ENCODE data around the gene ZNRF1. TPM values are rescaled to one million over a fixed set of nuclear protein-coding genes. Genes with fewer than 3 reads are reported as not detected.

Gene ZNRF1
- total RNA-seq, 1 donor from 2014 or later = 19.5 TPM

- no peak for DNase-seq
These were observed 63.5 kb downstream of the ZNRF1 start for GRCh38 chr16:75062135-75062975.

DNA sequence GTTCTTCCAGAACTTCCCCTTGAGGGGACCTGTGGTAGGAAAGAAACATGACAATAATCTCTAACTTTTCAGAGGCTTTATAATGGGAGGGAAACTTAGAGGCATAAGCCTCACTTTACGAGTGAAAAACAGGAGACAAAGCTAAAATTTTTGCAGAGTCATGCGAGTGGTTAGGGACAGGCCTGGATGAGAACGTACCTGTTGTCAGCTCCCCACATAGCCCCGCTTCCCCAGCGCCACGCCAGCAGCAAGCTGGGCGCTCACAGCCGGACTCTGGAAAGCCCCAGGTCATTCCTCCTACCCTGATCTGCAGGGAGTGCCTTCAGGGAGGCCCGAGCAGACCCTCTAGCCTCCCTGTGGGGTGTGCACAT lies 64.1 kb downstream of the ZNRF1 start:
- DNase-seq = no peak

GRCh38 chr16:75063549-75064088 lies 64.8 kb downstream of the ZNRF1 start:
- DNase-seq = no peak

GRCh38 chr16:75064403-75065148 lies 65.8 kb downstream of the ZNRF1 start:
- no peak for DNase-seq

GRCh38 chr16:75065149-75065505 lies 66.3 kb downstream of the ZNRF1 start:
- DNase-seq = no peak

DNA sequence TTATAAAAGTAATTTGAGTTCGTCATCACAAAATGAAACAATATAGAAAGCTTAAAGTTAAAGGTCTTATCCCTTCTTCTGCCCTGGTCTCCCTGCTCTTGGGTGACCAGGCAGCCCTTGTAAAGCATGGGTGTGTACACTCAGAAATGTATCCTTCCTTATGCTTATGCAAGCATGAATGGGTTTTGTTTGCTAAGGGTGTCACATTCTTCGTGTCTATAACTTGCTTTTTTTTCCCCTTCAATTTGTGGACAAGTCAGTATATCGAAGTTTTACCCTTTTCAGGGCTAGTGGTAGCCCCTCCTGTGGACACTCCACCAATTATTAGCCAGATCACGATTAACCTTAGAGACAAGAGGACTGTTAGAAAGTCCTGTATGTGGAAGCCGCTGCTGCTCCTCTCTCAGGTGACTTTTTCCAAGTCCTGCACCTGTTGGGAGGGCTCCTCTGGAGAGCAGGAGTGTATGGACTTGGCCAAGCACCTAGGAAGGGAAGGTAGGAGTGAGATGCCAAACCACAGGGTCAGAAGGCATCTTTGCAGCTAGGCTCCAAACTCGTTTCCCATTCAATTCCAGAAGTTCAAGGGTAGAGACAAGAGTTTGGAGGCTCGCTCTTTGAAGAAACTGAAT lies 66.8 kb downstream of the ZNRF1 start:
- DNase-seq = no peak

- no peak for DNase-seq
These were observed 68.1 kb downstream of the ZNRF1 start for GRCh38 chr16:75066861-75067447.

DNA sequence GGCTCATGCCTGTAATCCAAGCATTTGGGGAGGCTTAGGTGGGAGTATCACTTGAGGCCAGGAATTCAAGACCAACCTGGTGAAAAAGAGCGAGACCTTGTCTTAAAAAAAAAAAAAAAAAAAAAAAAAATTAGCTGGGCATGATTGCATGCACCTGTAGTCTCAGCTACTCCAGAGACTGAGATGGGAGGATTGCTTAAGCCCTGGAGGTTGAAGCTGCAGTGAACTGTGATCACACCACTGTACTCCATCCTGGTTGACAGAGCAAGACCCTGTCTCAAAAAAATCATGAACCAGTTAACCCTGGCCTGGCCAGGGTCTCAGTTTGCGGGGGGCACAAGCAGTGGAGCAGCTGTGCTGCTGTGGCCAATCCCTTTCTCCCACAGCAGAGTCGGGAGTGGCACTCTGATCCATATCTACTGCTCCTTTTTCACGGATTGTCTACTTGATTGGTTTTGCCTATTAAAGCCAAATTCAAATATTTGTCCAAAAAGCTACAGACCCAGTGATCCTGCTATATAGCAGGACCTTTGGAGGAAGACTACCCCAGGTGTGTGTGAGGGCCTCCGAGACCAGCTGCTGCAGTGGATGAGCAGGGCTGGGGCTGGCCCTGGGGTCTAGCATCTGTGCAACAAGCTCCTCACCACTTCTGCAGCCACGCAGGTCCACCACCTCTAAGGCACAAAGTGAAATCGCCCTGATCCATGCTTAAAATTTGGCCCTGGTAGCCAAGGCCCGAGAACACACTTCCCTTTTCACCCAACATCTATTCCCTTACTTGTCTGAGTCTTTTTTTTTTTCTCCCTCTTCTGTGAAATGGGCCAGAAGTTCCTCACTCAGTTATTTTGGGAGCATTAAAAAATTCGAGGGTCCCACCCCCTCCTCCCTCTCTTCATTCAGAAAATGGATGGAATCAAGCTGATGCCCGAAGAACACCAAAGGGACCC lies 69.5 kb downstream of the ZNRF1 start:
- DNase-seq = no peak

DNA sequence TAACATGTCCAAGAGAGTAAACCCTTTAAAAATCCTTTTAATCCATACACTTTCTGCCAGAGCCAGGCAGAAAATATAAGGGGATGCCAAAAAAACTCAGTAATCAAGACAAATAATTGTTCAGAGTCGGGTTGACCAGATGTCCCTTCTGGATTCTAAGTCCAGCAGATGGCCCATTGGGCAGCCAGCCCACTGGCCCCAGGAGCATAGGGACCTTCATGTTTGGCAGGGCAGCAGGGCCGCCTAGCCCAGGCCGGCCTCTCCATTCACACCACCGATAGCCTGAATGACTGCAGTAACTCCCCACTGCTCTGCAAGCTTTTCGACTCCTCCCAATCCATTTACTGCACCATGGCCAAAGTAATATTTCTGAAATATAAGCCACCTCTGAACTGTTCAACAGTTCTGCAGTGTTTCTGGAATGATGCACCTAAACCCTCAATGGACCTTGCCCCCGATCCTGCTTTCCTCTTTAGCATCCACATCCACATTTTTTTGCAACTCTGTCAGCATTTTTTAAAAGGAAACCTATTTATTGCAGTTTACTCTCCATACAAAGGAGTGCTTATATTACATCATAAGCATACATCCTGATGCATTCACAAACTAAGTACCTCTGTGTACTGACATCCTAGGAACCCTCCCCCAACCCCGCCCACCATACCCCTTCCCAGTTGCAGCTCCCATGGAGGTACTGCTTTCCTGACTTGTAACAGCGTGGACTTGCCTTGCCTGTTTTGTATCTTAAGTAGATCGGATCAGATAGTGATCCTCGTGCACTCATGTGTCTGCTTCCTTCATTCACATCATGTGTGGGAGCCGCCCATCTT lies 71.4 kb downstream of the ZNRF1 start:
- peak; percentile 41 for DNase-seq

- DNase-seq = no peak
These were observed 72.8 kb downstream of the ZNRF1 start for GRCh38 chr16:75071621-75072020.

DNA sequence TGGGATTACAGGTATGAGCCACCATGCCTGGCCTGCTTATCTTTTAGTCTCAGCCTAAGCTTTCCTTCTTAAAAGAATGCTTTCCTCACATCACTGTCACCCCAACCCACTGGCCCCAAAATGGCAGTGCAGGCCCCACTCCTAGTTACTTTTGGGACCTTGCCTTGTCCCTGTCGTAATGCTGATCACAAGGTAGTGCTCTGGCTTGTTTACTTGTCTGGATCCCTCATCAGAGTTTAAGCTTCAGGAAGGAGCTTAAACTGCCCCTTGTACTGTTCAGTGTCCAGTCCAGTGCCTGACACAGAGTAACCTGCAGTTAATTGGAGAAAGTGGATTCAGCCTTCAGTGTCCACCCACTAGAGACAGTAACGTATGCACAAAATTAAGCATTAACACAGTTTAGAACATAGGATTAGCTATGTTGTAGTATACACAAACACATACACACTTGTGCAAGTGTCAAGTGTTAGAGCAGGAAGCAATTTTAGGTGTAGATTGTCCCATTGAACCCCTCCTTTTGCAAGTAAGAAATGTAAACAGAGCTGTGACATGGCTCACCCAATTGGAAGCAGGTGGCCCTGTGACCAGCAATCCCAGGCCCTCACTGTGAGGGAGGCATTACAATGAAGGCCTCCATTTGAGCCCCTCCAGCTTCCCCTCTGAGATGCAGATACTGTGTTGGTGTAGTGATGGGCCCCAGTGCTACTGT lies 73.6 kb downstream of the ZNRF1 start:
- DNase-seq = no peak

GRCh38 chr16:75073545-75074303 lies 74.9 kb downstream of the ZNRF1 start:
- no peak for DNase-seq

DNA sequence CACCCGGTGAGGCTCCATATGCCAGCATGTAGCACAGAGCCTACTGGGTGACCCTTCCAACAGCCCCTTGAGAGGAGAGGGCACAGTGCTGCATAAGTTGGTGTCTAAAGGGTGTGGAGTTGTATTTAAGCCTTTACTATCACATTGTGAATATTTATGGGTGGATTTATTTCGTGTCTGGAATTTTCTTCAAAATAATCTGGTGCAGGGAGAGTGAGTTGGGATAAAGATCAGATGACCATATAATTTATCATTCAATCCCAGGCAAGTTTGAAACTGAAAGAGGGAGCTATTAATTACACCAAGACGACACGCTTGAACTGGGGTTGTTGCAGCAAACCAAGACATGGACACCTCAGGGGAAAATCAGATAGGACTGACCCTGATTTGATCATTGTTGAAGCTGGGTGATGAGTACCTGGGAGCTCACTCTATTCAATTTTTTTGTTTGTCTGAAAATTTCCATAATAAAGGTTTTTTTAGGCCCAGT lies 75.5 kb downstream of the ZNRF1 start:
- no peak for DNase-seq

GRCh38 chr16:75074920-75075687 lies 76.3 kb downstream of the ZNRF1 start:
- no peak for DNase-seq

- no peak for DNase-seq
These were observed 77.0 kb downstream of the ZNRF1 start for GRCh38 chr16:75075688-75076268.

DNA sequence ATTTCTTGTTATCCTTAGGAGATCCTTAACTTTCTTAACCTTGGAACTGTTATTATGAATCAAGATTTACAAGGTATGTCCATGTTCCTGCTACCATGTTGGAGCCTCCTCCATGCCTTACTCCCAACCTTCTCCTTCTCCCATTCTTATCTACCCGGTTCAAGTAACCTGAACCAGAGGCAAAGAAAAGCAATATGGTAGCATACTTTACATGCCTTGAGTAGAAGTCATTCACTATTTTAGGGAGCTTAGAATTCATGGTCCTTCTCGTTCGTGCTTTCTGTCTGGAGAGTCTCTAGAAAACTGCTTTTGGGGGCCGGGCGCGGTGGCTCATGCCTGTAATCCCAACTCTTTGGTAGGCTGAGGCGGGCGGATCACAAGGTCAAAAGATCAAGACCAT lies 80.1 kb downstream of the ZNRF1 start:
- DNase-seq = no peak

DNA sequence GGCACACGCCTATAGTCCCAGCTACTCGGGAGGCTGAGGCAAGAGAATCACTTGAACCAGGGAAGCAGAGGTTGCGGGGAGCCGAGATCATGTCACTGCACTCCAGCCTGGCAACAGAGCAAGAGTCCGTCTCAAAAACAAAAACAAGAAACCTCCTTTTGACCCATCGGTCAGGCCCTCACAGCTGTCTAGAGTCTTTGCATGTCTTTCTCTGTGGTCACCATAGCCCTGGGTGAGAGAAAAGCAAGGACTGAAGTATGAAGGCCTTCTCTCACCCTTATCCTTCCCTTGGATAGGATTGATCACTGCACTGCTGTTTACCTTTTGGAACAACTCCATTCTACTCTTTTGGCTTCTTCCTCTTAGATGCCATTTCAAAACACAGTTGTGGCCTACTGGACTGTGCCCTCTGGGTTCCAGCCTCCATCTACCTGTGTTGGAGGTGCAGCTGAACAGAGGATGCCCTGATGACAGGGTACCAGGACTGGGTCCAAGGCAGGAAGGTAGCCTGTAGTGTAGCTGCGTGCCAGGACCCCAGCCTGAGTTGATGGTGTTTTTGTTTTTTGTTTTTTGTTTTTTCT lies 80.6 kb downstream of the ZNRF1 start:
- DNase-seq = no peak
